H1 (cell line): ENCODE data around the gene RPS3A. TPM values are rescaled to one million over a fixed set of nuclear protein-coding genes. Genes with fewer than 3 reads are reported as not detected.

ENCODE experiments used
- CTCF ChIA-PET: fragments of 300-600 bp; sonication (Branson Sonifier 250); formaldehyde crosslinking; loops from one replicate; lab custom pipeline; 2021; ENCODE audit not compliant: partially characterized antibody; lab: Charles Lee
- POLR2A ChIA-PET: fragments of 300-600 bp; sonication (Branson Sonifier 250); formaldehyde crosslinking; loops from one replicate; lab custom pipeline; 2021; ENCODE audit warnings: inconsistent platforms; ENCODE audit not compliant: partially characterized antibody; lab: Charles Lee
- DNase-seq, 2 experiments: peaks; one replicate each; pipeline versions ENCODE4 v3.0.0 to v3.0.0-alpha.2; 2010 to 2022; ENCODE audit warnings: low spot score in 2 of 2, low read depth in 1 of 2, mixed read lengths in 1 of 2
- FAIRE-seq: peaks from 2 replicates; lab custom pipeline; 2011; peaks lifted over from hg19 to GRCh38; lab: Jason Lieb, UNC
- H2AFZ ChIP-seq: 2 replicates; pipeline ENCODE4 v1.8.1; 2012; ENCODE audit warnings: low read length, inconsistent platforms
- H2AK5ac ChIP-seq: 2 replicates; pipeline ENCODE4 v1.6.1; 2013; ENCODE audit warnings: low read depth, low read length
- H2BK120ac ChIP-seq: replicated peaks from 2 replicates; pipeline ENCODE3; 2013; ENCODE audit warnings: low read depth, low read length, inconsistent platforms
- H2BK12ac ChIP-seq: 2 replicates; pipeline ENCODE4 v1.6.1; 2013; ENCODE audit warnings: low read depth, low read length
- H2BK15ac ChIP-seq: 2 replicates; pipeline ENCODE4 v1.6.1; 2013; ENCODE audit warnings: low read length
- H2BK20ac ChIP-seq: 2 replicates; pipeline ENCODE4 v1.6.1; 2013; ENCODE audit warnings: low read length
- H2BK5ac ChIP-seq: 2 replicates; pipeline ENCODE4 v1.6.1; 2013; ENCODE audit warnings: low read depth, low read length
- H3K14ac ChIP-seq: 2 replicates; pipeline ENCODE4 v1.6.1; 2013; ENCODE audit warnings: inconsistent platforms; ENCODE audit not compliant: insufficient read length
- H3K18ac ChIP-seq: 2 replicates; pipeline ENCODE4 v1.6.1; 2013; ENCODE audit warnings: low read length; ENCODE audit errors: extremely low read depth
- H3K23ac ChIP-seq: 2 replicates; pipeline ENCODE4 v1.6.1; 2013; ENCODE audit warnings: inconsistent platforms; ENCODE audit not compliant: insufficient read length
- H3K23me2 ChIP-seq: 2 replicates; pipeline ENCODE4 v1.6.1; 2013; ENCODE audit warnings: low read depth, low read length
- H3K27ac ChIP-seq: 2 replicates; pipeline ENCODE4 v1.6.1; 2011; ENCODE audit warnings: low read depth, low read length, inconsistent platforms
- H3K27me3 ChIP-seq, 4 experiments: replicated peaks in 1 of 4; 1 replicate in 1 of 4; 2 replicates in 3 of 4; pipeline versions ENCODE4 v1.6.1 to v1.8.1; 2011 to 2013; ENCODE audit warnings: low read length in 3 of 4, mild to moderate bottlenecking in 3 of 4, inconsistent platforms in 2 of 4, mixed read lengths in 2 of 4, moderate library complexity in 1 of 4; ENCODE audit not compliant: control insufficient read depth in 3 of 4, insufficient read depth in 3 of 4; ENCODE audit errors: extremely low read depth in 1 of 4
- H3K36me3 ChIP-seq, 4 experiments: 2 replicates each; pipeline versions ENCODE4 v1.6.1 to v1.8.1; 2011 to 2013; ENCODE audit warnings: mild to moderate bottlenecking in 4 of 4, low read length in 3 of 4, moderate library complexity in 2 of 4, control low read depth in 1 of 4, inconsistent platforms in 1 of 4; ENCODE audit not compliant: insufficient read depth in 4 of 4, control insufficient read depth in 2 of 4
- H3K4ac ChIP-seq: replicated peaks from 2 replicates; pipeline ENCODE3; 2013; ENCODE audit warnings: low read length, low read depth, mixed read lengths, inconsistent platforms; ENCODE audit not compliant: insufficient read length
- H3K4me1 ChIP-seq, 4 experiments: replicated peaks in 1 of 4; 1 replicate in 1 of 4; 2 replicates in 3 of 4; pipeline versions ENCODE4 v1.6.1 to v1.8.1; 2011 to 2013; ENCODE audit warnings: low read length in 3 of 4, inconsistent platforms in 2 of 4, mixed read lengths in 1 of 4; ENCODE audit not compliant: insufficient read depth in 4 of 4, control insufficient read depth in 3 of 4
- H3K4me2 ChIP-seq, 2 experiments: 2 replicates each; pipeline versions ENCODE4 v1.6.1 to v1.8.1; 2011 to 2013; ENCODE audit warnings: low read depth in 2 of 2, low read length in 2 of 2, control low read depth in 1 of 2, inconsistent platforms in 1 of 2, mild to moderate bottlenecking in 1 of 2; ENCODE audit not compliant: insufficient read depth in 1 of 2
- H3K4me3 ChIP-seq, 4 experiments: fragments of 200-600, 300-600 bp in 1 of 4; sonication (generic), shearing (Covaris generic), sonication (Bioruptor Twin) in 1 of 4; 2 replicates each; pipeline versions ENCODE4 v1.5.1 to v1.8.1; 2011 to 2016; ENCODE audit warnings: low read length in 4 of 4, low read depth in 3 of 4, control low read depth in 2 of 4, inconsistent platforms in 2 of 4, mild to moderate bottlenecking in 2 of 4, mixed read lengths in 1 of 4, moderate library complexity in 1 of 4; ENCODE audit not compliant: insufficient read depth in 2 of 4; ENCODE audit errors: extremely low read depth in 1 of 4
- H3K56ac ChIP-seq: replicated peaks from 2 replicates; pipeline ENCODE3; 2013; ENCODE audit warnings: low read depth, mild to moderate bottlenecking, mixed read lengths, low read length, inconsistent platforms; ENCODE audit not compliant: insufficient read length
- H3K79me1 ChIP-seq: 2 replicates; pipeline ENCODE4 v1.6.1; 2013; ENCODE audit warnings: low read depth, low read length, control low read depth
- H3K79me2 ChIP-seq, 2 experiments: 2 replicates each; pipeline versions ENCODE4 v1.6.1 to v1.8.1; 2012 to 2013; ENCODE audit warnings: low read length in 2 of 2, mild to moderate bottlenecking in 2 of 2, inconsistent platforms in 1 of 2; ENCODE audit not compliant: insufficient read depth in 2 of 2, control insufficient read depth in 1 of 2
- H3K9ac ChIP-seq, 4 experiments: replicated peaks in 1 of 4; 1 replicate in 1 of 4; 2 replicates in 3 of 4; pipeline versions ENCODE4 v1.6.1 to v1.8.1; 2011 to 2013; ENCODE audit warnings: low read depth in 3 of 4, low read length in 3 of 4, control low read depth in 2 of 4, mild to moderate bottlenecking in 2 of 4, moderate library complexity in 2 of 4, inconsistent platforms in 1 of 4; ENCODE audit errors: extremely low read depth in 1 of 4
- H3K9me3 ChIP-seq, 2 experiments: 2 replicates each; pipeline versions ENCODE4 v1.6.1 to v1.8.1; 2012 to 2013; ENCODE audit warnings: mild to moderate bottlenecking in 2 of 2, moderate library complexity in 2 of 2, control low read depth in 1 of 2, inconsistent platforms in 1 of 2, low read depth in 1 of 2, low read length in 1 of 2, mixed read lengths in 1 of 2; ENCODE audit not compliant: insufficient read depth in 2 of 2
- H4K20me1 ChIP-seq, 2 experiments: replicated peaks in 1 of 2; 2 replicates each; pipeline versions ENCODE3 to v1.8.1; 2011 to 2013; ENCODE audit warnings: inconsistent platforms in 2 of 2, low read length in 2 of 2, mild to moderate bottlenecking in 1 of 2; ENCODE audit not compliant: insufficient read depth in 2 of 2, control insufficient read depth in 1 of 2
- H4K5ac ChIP-seq: 2 replicates; pipeline ENCODE4 v1.6.1; 2013; ENCODE audit warnings: low read length, low read depth, mixed read lengths, inconsistent platforms; ENCODE audit not compliant: insufficient read length
- H4K8ac ChIP-seq: 2 replicates; pipeline ENCODE4 v1.8.0; 2013; ENCODE audit warnings: mild to moderate bottlenecking, moderate library complexity, low read length, inconsistent platforms; ENCODE audit not compliant: insufficient read depth; ENCODE audit errors: extremely low read depth
- H4K91ac ChIP-seq: replicated peaks from 2 replicates; pipeline ENCODE3; 2013; ENCODE audit warnings: low read length, mixed read lengths, inconsistent platforms; ENCODE audit not compliant: insufficient read length
- ASH2L ChIP-seq: fragments of 200-600, 300-600 bp; sonication (generic); IDR thresholded peaks from one replicate; pipeline ENCODE4 v1.7.1; 2017; ENCODE audit warnings: low read length
- BCL11A ChIP-seq, 2 experiments: IDR thresholded peaks; one replicate each; pipeline ENCODE4 v1.6.1; 2011; ENCODE audit warnings: low read depth in 2 of 2, low read length in 2 of 2, mild to moderate bottlenecking in 2 of 2
- CTCF ChIP-seq, 3 experiments: IDR thresholded peaks; 1 replicate in 2 of 3; 2 replicates in 1 of 3; pipeline versions ENCODE4 v1.5.1 to v1.6.1; 2011; ENCODE audit warnings: low read length in 3 of 3, mild to moderate bottlenecking in 3 of 3, inconsistent platforms in 2 of 3, low read depth in 1 of 3, moderate library complexity in 1 of 3; ENCODE audit not compliant: insufficient read depth in 1 of 3; ENCODE audit errors: control extremely low read depth in 1 of 3
- MAX ChIP-seq: IDR thresholded peaks from 2 replicates; pipeline ENCODE4 v1.6.1; 2012; ENCODE audit warnings: inconsistent platforms
- POU5F1 ChIP-seq: IDR thresholded peaks from 2 replicates; pipeline ENCODE4 v1.6.1; 2011; ENCODE audit warnings: low read depth, mild to moderate bottlenecking, low read length, moderate library complexity
- RAD21 ChIP-seq, 2 experiments: IDR thresholded peaks in 1 of 2; conservative IDR thresholded peaks in 1 of 2; 2 replicates each; pipeline ENCODE4 v1.6.1; 2011; ENCODE audit warnings: low read depth in 2 of 2, low read length in 2 of 2, improper control_type of control experiment in 1 of 2, inconsistent platforms in 1 of 2, mild to moderate bottlenecking in 1 of 2, moderate library complexity in 1 of 2
- TCF12 ChIP-seq: IDR thresholded peaks from 2 replicates; pipeline ENCODE4 v1.6.1; 2011; ENCODE audit warnings: low read depth, mild to moderate bottlenecking, low read length
- WGBS, 2 experiments: shearing (Covaris generic) in 1 of 2; methylation state at CpG; one replicate each; pipeline versions ENCODE4 v1.1.6 to v1.1.7; 2013 to 2015; ENCODE audit warnings: low lambda C conversion rate in 2 of 2, mixed read lengths in 2 of 2, inconsistent platforms in 1 of 2, low coverage in 1 of 2, missing lambda C conversion rate in 1 of 2; ENCODE audit not compliant: insufficient replicate concordance in 2 of 2, insufficient coverage in 1 of 2, insufficient read length in 1 of 2; ENCODE audit errors: extremely low coverage in 1 of 2, missing lambda C conversion rate in 1 of 2; 5-methylcytosine and 5-hydroxymethylcytosine counted together
- polyA plus RNA-seq, 7 experiments: library from polyadenylated mRNA; depleted of rRNA in 3 of 7; stranded (reverse) in 5 of 7; unstranded in 2 of 7; fragments of >200 nt in 5 of 7; fragments of 200-250 nt in 2 of 7; gene quantifications; 1 replicate in 5 of 7; 2 replicates in 1 of 7; 4 replicates in 1 of 7; pipeline versions ENCODE4 v1.2.1 to v1.2.3, GENCODE V29; 2011 to 2013; ENCODE audit warnings: missing spikeins in 2 of 7, mixed read lengths in 2 of 7
- total RNA-seq: library from RNA; stranded (reverse); fragmentation: NEBNext Ultra II Directional; extraction: Animal tissue kit (Norgen Biotek cat#: 25700); gene quantifications from 2 replicates; pipeline ENCODE4 v1.2.1, GENCODE V29; 2021

RPS3A gene
- total and polyA plus RNA-seq, 2 of the 8 experiments (the other 6 are each of a cell fraction or from before 2014, with no cell fraction given) = 2,162 to 2,822 TPM

GRCh38 chr4:151117371-151117962 is 18.0 kb downstream of the RPS3A start:
- H3K79me1 ChIP-seq = no peaks in the 10 kb centered on the region
- DNase-seq (peak in 1 of 2 experiments; percentile 78), FAIRE-seq (peak; percentile 66)
- H3K4me3 ChIP-seq = no peak overlapping the region
- H2BK5ac ChIP-seq = no peak overlapping the region
- no peaks in the 10 kb centered on the region for H3K27me3 ChIP-seq
- H3K9me3 ChIP-seq = no peaks in the 10 kb centered on the region
- peaks cover 2 to 17% (median 6%) of the 10 kb centered on the region in 4 experiments; a peak in 5 of 8 replicates for H3K36me3 ChIP-seq
- H2BK120ac ChIP-seq = no peak overlapping the region
- no peaks in the 10 kb centered on the region; the same call in none of the 2 replicates for H3K23me2 ChIP-seq
- no peak overlapping the region for H3K27ac ChIP-seq
- H3K4ac ChIP-seq = no peak overlapping the region
- no peak overlapping the region for H2AK5ac ChIP-seq
- H3K4me1 ChIP-seq = no peaks in the 10 kb centered on the region
- no peak overlapping the region for H3K23ac ChIP-seq
- no peaks in the 10 kb centered on the region for H3K79me2 ChIP-seq
- no peak overlapping the region for H2BK12ac ChIP-seq
- 49% methylated on average over 14 of the region's 14 CpGs; no CpG with 5 or more reads in 1 of the 2 experiments for WGBS, 2 experiments
- H2BK20ac ChIP-seq = no peak overlapping the region
- CTCF ChIA-PET = interaction anchor here (0.6 to 2.1 kb wide), 24 partner anchors 11 to 1287 kb away, joined by 3 to 15 read pairs (median 3); no protein-coding TSS in a partner anchor
- H4K5ac ChIP-seq = no peak overlapping the region
- H3K9ac ChIP-seq = no peak overlapping the region
- H4K91ac ChIP-seq = no peak overlapping the region
- H3K56ac ChIP-seq = no peak overlapping the region
- no peak overlapping the region for H3K4me2 ChIP-seq
- POLR2A ChIA-PET = interaction anchor here (0.6 to 6.6 kb wide), 5 partner anchors 9 to 731 kb away, joined by 3 to 145 read pairs (median 4); partner anchors contain the start of gene RPS3A
- H4K8ac ChIP-seq = no peak overlapping the region
- H2BK15ac ChIP-seq = no peak overlapping the region
- H2AFZ ChIP-seq = no peak overlapping the region
- H4K20me1 ChIP-seq = peaks cover 0 to 1% of the 10 kb centered on the region in 2 experiments
- H3K18ac ChIP-seq = no peak overlapping the region
- H3K14ac ChIP-seq = no peak overlapping the region
- TF ChIP-seq ASH2L (no peak), BCL11A (IDR thresholded peaks at IDR 0.05; ENCODE audit: low read depth in 2 of 2, low read length in 2 of 2) (no peak), RAD21 (IDR thresholded peaks at IDR 0.05 in 1 of 2, conservative IDR thresholded peaks at IDR 0.05 in 1 of 2; ENCODE audit: low read depth in 2 of 2, low read length in 2 of 2) (peak; percentile 87 to 88), TCF12 (no peak), POU5F1 (no peak), MAX (no peak), CTCF (IDR thresholded peaks at IDR 0.05; ENCODE audit: control extremely low read depth in 1 of 3, insufficient read depth in 1 of 3, low read depth in 1 of 3, low read length in 3 of 3) (peak in 2 of 3 experiments; percentile 56 to 67; a peak in 2 of 4 replicates)
